HEK293T (cell line): ENCODE data around the gene CFLAR.

Source experiments
- CTCF ChIA-PET: fragments of 350-600 bp; formaldehyde crosslinking; extraction: SDS; loops from one replicate; lab custom pipeline; 2021; ENCODE audit warnings: antibody characterized with exemption, inconsistent platforms; lab: Yijun Ruan, JAX
- POLR2A ChIA-PET: fragments of 350-600 bp; formaldehyde crosslinking; extraction: SDS; loops from one replicate; lab custom pipeline; 2020; ENCODE audit warnings: antibody characterized with exemption, inconsistent platforms; lab: Yijun Ruan, JAX
- DNase-seq: peaks from one replicate; pipeline ENCODE4 v3.0.0; 2012; ENCODE audit warnings: mixed read lengths; ENCODE audit errors: extremely low spot score
- ARNT ChIP-seq: fragments of 450-650 bp; IDR thresholded peaks from 2 replicates; pipeline ENCODE4 v1.6.1; 2017; ENCODE audit warnings: mild to moderate bottlenecking
- BHLHE40 ChIP-seq: fragments of 450-650 bp; IDR thresholded peaks from 2 replicates; pipeline ENCODE4 v1.6.1; 2016; ENCODE audit warnings: mild to moderate bottlenecking, moderate library complexity, borderline replicate concordance
- CTBP1 ChIP-seq: fragments of 450-650 bp; IDR thresholded peaks from 2 replicates; pipeline ENCODE4 v1.6.1; 2016; ENCODE audit warnings: borderline replicate concordance
- ELF4 ChIP-seq: fragments of 450-650 bp; IDR thresholded peaks from 2 replicates; pipeline ENCODE4 v1.6.1; 2017; ENCODE audit warnings: antibody characterized with exemption
- FOXA1 ChIP-seq: fragments of 450-650 bp; IDR thresholded peaks from 2 replicates; pipeline ENCODE4 v1.6.1; 2016; ENCODE audit warnings: mild to moderate bottlenecking
- FOXK2 ChIP-seq: fragments of 450-650 bp; IDR thresholded peaks from 2 replicates; pipeline ENCODE4 v1.6.1; 2016; ENCODE audit warnings: mild to moderate bottlenecking
- FOXM1 ChIP-seq: fragments of 450-650 bp; IDR thresholded peaks from 2 replicates; pipeline ENCODE4 v1.6.1; 2017; ENCODE audit warnings: mild to moderate bottlenecking, borderline replicate concordance
- HDGF ChIP-seq: fragments of 450-650 bp; IDR thresholded peaks from 2 replicates; pipeline ENCODE4 v1.6.1; 2017; ENCODE audit warnings: antibody characterized with exemption, borderline replicate concordance
- L3MBTL2 ChIP-seq: fragments of 450-650 bp; conservative IDR thresholded peaks from 2 replicates; pipeline ENCODE4 v1.6.1; 2016; ENCODE audit warnings: mild to moderate bottlenecking
- LEF1 ChIP-seq: fragments of 450-650 bp; IDR thresholded peaks from 2 replicates; pipeline ENCODE4 v1.6.1; 2017; ENCODE audit warnings: mild to moderate bottlenecking, borderline replicate concordance
- NFRKB ChIP-seq: fragments of 450-650 bp; IDR thresholded peaks from 2 replicates; pipeline ENCODE4 v1.6.1; 2016; ENCODE audit warnings: mild to moderate bottlenecking, moderate library complexity
- PKNOX1 ChIP-seq: fragments of 450-650 bp; IDR thresholded peaks from 2 replicates; pipeline ENCODE4 v1.6.1; 2016
- SP1 ChIP-seq: fragments of 450-650 bp; IDR thresholded peaks from 2 replicates; pipeline ENCODE4 v1.6.1; 2017
- SUZ12 ChIP-seq: fragments of 450-650 bp; IDR thresholded peaks from 2 replicates; pipeline ENCODE4 v1.6.1; 2016; ENCODE audit warnings: mild to moderate bottlenecking
- TARDBP ChIP-seq: fragments of 450-650 bp; IDR thresholded peaks from 2 replicates; pipeline ENCODE4 v1.6.1; 2016
- ZNF384 ChIP-seq: fragments of 450-650 bp; IDR thresholded peaks from 2 replicates; pipeline ENCODE4 v1.6.1; 2016

Gene CFLAR

GRCh38 chr2:201216918-201217317 is 101.0 kb downstream of the CFLAR start:
- POLR2A ChIA-PET: no interaction called here
- TF ChIP-seq FOXK2: no peak
- no peak for TF ChIP-seq L3MBTL2
- no peak for TF ChIP-seq ARNT
- TF ChIP-seq SP1: no peak
- TF ChIP-seq ELF4: no peak
- TF ChIP-seq FOXM1: no peak
- TF ChIP-seq NFRKB: no peak
- no peak for TF ChIP-seq TARDBP
- no peak for TF ChIP-seq PKNOX1
- no peak for TF ChIP-seq ZNF384
- no peak for TF ChIP-seq FOXA1
- TF ChIP-seq LEF1: no peak
- CTCF ChIA-PET: interaction anchor here (0.6 kb wide), 1 partner anchor 390 kb away, joined by 3 read pairs; no protein-coding TSS in a partner anchor
- no peak for DNase-seq

GRCh38 chr2:201218780-201219179 is 102.8 kb downstream of the CFLAR start:
- POLR2A ChIA-PET: no interaction called here
- no peak for DNase-seq
- TF ChIP-seq FOXA1 (no peak), NFRKB (no peak)
- CTCF ChIA-PET: interaction anchor here (3.6 kb wide), 1 partner anchor 13 kb away, joined by 18 read pairs; no protein-coding TSS in a partner anchor

- no peak for DNase-seq
- ChIA-PET CTCF (interaction anchor here (0.8 to 3.6 kb wide), 2 partner anchors 13 to 252 kb away, joined by 3 to 18 read pairs; no protein-coding TSS in a partner anchor), POLR2A (interaction anchor here (1.1 kb wide), 1 partner anchor 256 kb away, joined by 3 read pairs; the partner anchor contains the start of gene ORC2)
- TF ChIP-seq LEF1 (no peak), BHLHE40 (no peak), PKNOX1 (no peak), ZNF384 (no peak), L3MBTL2 (no peak), TARDBP (no peak), SP1 (no peak), ARNT (no peak), FOXM1 (no peak)
These were observed 103.5 kb downstream of the CFLAR start for GRCh38 chr2:201219328-201220096.

GRCh38 chr2:201220102-201220570 is 104.2 kb downstream of the CFLAR start:
- ChIA-PET CTCF (interaction anchor here (0.8 to 3.6 kb wide), 4 partner anchors 12 to 252 kb away, joined by 3 to 18 read pairs (median 4); partner anchors contain the start of gene CASP10), POLR2A (interaction anchor here (1.1 kb wide), 1 partner anchor 256 kb away, joined by 3 read pairs; the partner anchor contains the start of gene ORC2)
- no peak for DNase-seq
- TF ChIP-seq CTBP1: no peak
- TF ChIP-seq PKNOX1: no peak
- TF ChIP-seq L3MBTL2: no peak
- no peak for TF ChIP-seq FOXM1
- no peak for TF ChIP-seq SUZ12
- TF ChIP-seq ZNF384: no peak
- TF ChIP-seq ELF4: no peak
- TF ChIP-seq FOXA1: no peak
- TF ChIP-seq LEF1: no peak
- TF ChIP-seq ARNT: no peak
- TF ChIP-seq FOXK2: no peak
- TF ChIP-seq HDGF: no peak
- no peak for TF ChIP-seq NFRKB
- no peak for TF ChIP-seq SP1
- no peak for TF ChIP-seq BHLHE40
- TF ChIP-seq TARDBP: no peak

GRCh38 chr2:201223089-201224073 is 107.4 kb downstream of the CFLAR start:
- ChIA-PET CTCF (interaction anchor here (1.5 kb wide), 1 partner anchor 9 kb away, joined by 10 read pairs; no protein-coding TSS in a partner anchor), POLR2A (no interaction called here)
- no peak for DNase-seq
- TF ChIP-seq TARDBP: no peak
- no peak for TF ChIP-seq LEF1
- TF ChIP-seq ZNF384: no peak
- no peak for TF ChIP-seq HDGF
- no peak for TF ChIP-seq SP1
- TF ChIP-seq NFRKB: no peak
